AG09319 (cell line): ENCODE measurements around the gene DAAM2.

Experiments used
- DNase-seq: peaks from one replicate; pipeline ENCODE4 v3.0.0-alpha.2; 2010; ENCODE audit warnings: low read depth; ENCODE audit errors: extremely low read depth
- CTCF ChIP-seq: IDR thresholded peaks from 2 replicates; pipeline ENCODE4 v1.5.1; 2011; ENCODE audit warnings: low read depth, mild to moderate bottlenecking, inconsistent platforms, low read length, moderate library complexity

DAAM2 gene

GRCh38 chr6:39917329-39917728 lies 125.2 kb downstream of the DAAM2 start:
- TF ChIP-seq CTCF = no peak
- DNase-seq = no peak

GRCh38 chr6:39917981-39918380 lies 125.8 kb downstream of the DAAM2 start:
- TF ChIP-seq CTCF = no peak
- DNase-seq = no peak

GRCh38 chr6:39918831-39919230 lies 126.7 kb downstream of the DAAM2 start:
- no peak for TF ChIP-seq CTCF
- DNase-seq = no peak

- no peak for TF ChIP-seq CTCF
- DNase-seq = no peak
Observed at GRCh38 chr6:39920157-39920556, 128.0 kb downstream of the DAAM2 start.

GRCh38 chr6:39922821-39923220 lies 130.6 kb downstream of the DAAM2 start:
- TF ChIP-seq CTCF = no peak
- DNase-seq = no peak

- no peak for DNase-seq
- TF ChIP-seq CTCF = no peak
Observed at GRCh38 chr6:39923394-39923793, 131.2 kb downstream of the DAAM2 start.

- TF ChIP-seq CTCF = no peak
- no peak for DNase-seq
Observed at GRCh38 chr6:39923861-39924260, 131.7 kb downstream of the DAAM2 start.
